Activated T-cell treated with anti-CD3 and anti-CD28 coated beads for 48 hours (primary cell): ENCODE measurements around the gene PET100.

Source experiments
- DNase-seq: peaks from one replicate; pipeline ENCODE4 v3.0.0-alpha.2; 2020; ENCODE audit warnings: low read depth

Gene PET100

DNA sequence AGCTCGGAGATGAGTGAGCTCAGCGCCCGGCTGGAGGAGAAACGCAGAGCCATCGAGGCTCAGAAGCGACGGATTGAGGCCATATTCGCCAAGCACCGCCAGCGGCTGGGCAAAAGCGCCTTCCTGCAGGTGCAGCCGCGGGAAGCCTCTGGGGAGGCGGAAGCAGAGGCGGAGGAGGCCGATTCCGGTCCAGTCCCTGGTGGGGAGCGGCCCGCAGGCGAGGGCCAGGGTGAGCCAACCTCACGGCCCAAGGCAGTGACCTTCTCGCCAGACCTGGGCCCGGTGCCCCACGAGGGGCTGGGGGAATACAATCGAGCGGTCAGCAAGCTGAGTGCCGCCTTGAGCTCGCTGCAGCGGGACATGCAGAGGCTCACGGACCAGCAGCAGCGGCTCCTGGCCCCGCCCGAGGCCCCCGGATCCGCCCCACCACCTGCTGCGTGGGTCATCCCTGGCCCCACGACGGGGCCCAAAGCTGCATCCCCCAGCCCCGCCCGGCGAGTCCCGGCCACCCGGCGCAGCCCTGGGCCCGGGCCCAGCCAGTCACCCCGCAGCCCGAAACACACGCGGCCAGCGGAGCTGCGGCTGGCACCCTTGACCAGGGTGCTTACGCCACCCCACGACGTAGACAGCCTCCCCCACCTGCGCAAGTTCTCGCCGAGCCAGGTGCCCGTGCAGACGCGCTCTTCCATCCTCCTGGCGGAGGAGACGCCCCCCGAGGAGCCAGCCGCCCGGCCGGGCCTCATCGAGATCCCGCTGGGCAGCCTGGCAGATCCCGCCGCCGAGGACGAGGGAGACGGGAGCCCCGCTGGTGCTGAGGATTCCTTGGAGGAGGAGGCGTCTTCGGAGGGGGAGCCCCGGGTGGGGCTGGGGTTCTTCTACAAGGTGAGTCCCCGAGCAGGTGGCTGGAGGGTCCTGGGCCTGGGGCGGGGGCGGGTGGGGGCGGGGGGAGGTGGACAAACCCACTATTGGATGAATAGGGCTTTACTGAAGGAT lies 17.0 kb upstream of the PET100 start:
- no peak for DNase-seq

DNA sequence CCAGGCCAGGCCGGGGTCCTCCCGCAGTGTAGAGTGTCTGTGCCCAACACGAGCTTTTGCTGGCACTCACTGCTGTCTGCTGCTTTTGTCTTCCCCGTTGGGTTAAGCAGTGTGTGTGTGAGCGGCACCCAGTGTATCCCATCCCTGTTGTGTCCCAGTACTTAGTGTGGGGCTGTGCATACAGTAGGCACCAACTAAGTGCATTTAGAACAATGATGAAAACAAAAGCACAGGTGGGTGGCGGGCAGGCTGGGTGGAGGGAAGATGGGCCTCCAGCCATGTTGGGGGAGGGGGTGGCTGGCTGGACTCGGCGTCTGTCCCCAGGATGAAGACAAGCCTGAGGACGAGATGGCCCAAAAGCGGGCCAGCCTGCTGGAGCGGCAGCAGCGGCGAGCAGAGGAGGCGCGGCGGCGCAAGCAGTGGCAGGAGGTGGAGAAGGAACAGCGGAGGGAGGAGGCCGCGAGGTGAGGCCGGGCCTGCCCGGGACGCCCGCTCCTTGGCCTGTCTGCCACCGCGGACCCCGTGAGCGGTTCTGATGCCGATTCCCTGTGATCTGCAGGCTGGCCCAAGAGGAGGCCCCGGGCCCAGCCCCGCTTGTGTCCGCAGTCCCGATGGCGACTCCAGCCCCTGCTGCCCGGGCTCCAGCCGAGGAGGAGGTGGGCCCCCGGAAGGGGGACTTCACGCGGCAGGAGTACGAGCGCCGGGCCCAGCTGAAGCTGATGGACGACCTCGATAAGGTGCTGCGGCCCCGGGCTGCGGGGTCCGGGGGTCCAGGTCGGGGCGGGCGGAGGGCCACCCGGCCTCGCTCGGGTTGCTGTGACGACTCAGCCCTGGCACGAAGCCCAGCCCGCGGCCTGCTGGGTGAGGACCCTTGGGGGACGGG lies 14.5 kb upstream of the PET100 start:
- DNase-seq, result no peak

DNA sequence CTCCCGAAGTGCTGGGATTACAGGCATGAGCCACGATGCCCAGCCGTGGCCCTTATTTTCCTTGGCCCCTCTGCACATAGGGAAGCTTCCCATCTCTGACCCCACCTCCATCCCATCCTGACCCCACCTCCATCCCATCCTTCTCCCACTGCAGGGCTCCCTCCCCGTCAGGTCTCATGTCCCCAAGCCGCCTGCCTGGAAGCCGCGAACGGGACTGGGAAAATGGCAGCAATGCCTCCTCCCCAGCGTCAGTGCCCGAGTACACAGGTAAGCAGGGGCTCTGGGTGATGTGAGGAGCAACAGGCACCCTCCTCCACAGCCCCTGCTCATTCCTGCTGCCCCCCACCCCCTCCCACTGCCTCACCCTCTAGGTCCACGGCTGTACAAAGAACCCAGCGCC lies 12.4 kb upstream of the PET100 start:
- DNase-seq, result no peak

DNA sequence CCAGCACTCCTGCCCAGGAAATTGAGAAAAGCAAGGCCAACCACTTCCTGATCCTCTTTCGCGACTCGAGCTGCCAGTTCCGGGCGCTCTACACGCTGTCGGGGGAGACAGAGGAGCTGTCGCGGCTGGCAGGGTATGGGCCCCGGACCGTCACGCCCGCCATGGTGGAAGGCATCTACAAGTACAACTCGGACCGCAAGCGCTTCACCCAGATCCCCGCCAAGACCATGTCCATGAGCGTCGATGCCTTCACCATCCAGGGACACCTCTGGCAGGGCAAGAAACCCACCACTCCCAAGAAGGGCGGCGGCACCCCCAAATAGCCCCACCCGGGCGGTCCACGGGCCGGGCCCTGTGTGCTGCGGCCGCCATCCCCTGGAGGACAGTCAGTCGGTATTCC lies 11.9 kb upstream of the PET100 start:
- no peak for DNase-seq

DNA sequence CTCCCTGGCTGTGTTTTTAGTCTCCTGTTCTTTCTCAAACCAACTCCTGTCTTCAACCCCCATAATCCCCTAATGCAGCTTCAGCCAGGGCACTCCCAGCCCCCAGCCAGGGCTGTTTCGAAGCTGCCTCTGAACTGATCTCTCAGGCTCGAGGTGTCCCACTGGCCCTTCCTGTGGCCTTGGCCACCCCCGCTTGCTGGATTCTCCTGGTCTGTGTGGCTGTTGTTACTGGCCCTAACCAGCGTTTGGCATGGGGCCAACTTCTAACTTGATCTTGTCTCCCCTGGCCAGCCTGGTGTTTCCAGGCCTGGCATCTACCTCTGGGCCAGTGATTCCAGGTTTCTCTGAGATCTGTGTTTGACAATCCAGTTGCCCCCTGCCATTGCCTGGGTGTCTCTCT lies 11.2 kb upstream of the PET100 start:
- no peak for DNase-seq

DNA sequence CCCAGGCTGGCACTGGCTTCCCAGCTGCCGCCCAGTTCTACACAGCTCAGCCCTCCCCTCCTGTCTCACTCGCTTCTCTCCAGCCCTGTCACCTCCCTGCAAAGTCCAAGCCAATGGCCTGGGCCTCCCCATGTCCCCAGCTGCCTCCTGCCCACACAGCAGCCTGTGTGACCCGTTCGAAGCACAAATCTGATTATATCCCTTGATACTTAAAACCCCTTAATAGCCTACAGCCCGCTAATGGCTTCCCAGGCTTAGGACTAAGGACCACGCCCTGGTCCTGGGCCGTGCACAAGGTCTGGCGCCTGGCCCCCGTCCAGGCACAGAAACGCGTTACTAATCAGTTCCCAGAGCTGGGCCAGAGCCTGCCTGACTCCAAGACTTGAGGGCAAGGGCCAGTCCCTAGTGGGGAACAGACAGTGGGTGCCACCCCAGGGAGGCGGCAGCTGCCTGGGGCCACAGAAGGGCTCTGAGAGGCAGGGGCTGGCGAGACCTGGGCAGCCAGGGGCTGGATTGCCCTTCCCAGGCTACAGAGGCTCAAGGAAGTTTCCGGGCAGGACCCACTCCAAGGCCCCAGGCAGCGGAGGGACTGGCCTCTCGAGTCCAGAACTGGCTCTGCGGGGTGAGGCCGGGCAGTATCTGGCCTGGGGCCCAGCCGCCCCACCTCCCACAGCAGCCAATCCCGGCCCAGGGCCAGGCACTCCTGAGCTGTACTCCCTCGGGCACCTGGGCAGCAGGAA lies 10.7 kb upstream of the PET100 start:
- no peak for DNase-seq

DNA sequence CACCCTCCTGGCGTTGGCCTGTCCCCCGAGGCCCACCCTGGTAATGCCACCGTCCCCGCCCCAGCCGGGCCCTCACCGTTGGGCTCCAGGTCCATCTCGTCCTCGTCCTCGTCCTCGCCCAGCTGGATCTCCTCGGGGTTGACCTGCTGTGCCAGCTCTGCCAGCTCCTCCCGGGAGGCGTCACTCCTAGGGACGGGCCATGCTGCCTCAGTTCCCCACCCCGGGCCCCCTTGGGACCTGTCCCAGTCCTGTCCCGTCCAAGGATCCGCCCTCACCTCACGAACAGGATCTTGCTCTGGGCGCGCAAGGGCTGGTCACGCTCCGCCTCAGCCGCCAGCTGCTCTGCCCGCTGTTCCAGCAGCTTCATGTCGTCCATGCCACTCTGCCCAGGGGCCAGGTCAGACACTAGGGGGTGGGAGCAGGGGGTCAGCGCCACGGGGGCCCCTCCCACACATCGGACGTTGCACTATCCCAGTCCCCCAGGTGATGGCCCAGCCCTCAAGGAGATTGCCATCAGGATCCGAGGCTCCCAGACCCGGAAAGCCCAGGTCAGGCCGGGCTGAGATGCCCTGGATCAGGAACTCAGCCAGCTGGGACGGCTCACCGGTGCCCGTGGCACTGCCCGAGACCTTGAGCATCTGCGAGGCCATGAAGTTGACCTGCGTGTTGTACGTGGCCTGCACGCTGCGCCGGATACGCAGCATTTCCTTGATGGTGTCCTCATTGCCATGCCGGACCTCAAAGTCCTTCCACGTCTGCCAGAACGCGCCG lies 9.7 kb upstream of the PET100 start:
- DNase-seq, result no peak

DNA sequence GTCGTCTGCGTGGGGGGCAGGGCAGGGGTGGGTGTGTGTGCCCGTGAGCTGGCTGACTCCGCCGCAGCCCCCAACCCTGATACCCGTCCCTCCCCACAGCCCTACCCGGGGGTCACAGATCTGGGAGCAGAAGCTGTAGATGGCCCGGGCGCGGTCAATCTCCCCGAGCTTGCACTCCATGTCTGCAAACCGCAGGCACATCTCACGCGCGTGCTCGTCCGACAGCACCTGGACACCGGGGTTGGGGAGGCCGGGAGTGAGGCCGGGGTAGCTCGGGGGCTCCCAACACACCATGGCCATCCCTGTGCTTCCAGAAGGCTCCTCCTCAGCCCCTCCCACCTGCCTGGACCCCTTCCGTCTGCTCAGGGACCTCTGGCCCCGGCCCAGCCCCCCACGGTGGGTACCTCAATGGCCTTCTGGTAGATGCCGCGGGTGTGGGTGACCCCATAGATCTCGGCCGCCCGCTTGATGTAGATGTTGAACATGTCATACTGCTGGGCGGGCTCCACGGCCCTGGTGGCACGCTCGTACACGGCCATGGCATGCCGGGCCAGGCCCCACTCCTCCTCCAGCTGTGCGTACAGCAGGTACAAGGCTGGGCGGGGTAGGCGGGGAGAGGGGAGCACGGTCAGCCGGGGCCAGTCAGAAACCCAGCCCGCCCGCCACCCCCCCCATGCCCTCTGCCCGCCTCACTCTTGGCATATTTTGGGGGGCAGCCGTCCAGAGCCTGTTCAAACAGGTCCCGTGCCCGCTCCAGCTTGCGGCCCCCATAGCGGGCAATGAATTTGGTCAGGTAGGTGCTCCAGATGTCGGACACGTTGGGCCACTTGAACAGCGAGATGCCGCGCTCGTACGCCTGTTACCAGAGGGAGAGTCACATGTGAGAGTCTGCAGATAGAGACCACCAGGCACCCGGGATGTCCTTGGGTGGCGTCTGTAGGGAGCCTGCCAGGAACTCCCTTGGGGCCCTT lies 8.9 kb upstream of the PET100 start:
- DNase-seq, result no peak

DNA sequence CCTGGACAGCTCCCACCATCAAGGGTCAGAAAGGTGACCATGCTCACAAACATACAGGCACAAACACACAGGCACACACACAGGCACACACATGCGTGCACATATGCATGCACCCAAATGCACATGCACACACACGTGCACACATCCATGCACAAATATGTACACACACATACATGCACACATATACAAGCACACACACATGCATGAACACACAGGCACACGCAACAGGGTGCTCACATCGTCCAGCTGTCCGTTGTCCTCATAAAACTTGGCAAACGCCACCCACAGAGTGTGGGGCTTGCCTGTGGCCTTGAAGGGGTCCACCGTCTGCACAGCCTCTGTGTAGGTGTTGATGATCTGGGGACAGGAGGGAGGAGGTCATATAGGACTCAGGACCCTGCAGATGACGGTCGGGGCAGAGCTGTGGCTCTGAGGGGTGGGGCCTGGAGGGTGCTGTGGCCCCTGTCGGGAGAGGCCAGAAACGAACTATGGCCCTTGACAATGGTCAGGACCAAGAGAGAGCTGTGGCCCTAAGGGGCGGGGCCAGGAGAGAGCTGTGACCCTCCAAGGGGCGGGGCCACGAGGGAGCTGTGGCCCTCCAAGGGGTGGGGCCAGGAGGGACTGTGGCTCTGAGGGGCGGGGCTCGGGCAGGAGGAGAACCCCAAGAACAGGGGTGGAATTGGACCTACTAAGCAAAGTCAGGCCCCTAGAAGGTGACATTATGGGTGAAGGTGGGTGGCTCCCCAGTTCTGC lies 6.5 kb upstream of the PET100 start:
- DNase-seq, result peak; percentile 31

DNA sequence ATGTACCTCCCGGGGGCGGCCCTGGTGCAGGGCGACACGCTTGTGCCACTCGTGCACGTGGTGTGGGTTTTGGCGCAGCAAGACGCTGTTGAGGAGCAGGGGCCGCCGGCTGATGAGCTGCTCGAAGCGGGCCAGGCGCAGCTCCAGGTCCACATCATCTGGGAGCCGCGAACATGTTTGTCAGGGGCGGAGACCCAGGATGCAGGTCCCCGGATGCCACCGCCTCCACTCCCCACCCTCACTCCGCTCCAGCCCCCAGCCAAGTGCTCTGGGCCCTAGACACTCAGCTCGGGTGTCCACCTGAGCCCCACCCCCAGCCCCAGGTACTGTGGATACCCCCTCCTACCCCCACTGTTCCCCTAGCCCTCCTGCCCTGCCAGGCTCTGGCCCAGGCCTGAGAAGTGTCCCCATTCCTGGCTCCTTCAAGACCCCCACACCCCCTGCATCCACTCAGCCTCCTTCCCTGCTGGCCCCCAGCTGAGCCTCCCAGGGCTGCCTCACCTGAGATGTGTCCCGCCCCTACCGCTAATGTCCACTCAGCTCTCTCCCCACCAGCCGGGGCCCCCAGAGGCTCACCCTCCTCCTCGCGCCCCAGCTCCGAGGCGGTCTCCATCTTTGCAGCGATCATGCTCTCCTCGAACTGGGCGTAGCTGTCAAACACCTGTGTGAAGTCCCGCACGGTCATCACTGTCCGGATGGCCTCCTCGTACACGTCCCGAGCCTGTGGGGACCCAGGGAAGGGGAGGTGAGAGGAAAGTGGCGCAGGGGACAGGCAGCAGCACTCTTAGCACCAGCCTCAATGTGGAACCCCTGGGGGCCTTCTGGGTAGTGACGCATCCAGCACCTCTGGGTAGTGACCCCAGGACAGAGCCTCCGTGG lies 5.6 kb upstream of the PET100 start:
- no peak for DNase-seq

DNA sequence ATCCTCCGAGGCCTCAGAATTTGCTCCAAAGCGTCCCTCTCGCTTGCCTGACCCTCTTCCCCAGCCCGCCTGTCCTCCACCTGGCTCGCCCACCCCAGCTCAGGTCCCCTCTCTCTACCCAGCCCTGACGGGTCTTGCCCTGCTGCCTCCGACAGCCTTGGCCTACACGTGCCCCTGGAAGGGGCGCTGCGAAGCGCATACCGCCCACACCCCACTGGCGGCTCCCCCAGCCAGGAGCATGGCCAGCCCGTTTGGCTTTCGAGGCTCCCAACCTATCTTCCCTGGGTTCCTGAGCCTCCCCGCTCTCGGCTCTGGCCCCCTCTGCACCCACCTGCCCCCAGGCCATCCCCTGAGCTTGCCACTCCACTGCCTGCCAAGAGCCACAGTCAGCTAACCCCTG lies 4.8 kb upstream of the PET100 start:
- DNase-seq, result no peak

DNA sequence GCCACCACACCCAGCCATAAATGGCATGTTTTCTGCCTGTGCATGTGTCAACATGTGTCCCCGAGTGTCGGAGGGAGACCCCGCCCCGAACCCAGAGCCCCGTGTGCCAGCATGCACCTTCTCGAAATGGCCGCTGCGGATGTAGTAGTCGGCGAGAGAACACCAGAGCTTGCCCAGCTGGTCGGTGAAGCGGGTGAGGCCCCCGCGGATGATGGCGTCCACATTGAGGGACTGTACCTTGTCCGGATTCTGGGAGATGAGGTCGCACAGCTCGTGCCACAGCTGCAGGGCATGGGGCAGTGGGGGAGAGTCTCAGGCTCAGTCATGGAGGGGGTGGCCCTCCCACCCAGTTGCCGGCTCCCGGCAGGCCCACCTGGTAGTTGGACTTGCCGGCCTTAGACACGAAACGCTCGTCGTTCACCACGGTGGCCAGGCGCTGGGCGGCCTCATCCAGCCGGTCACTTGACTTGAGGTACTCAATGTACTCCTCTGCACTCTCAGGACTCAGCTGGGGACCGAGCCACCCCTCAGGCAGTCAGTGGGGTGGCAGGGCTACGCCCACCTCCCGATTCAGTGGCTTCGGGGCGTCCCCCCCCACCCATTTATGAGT lies 3.7 kb upstream of the PET100 start:
- no peak for DNase-seq

DNA sequence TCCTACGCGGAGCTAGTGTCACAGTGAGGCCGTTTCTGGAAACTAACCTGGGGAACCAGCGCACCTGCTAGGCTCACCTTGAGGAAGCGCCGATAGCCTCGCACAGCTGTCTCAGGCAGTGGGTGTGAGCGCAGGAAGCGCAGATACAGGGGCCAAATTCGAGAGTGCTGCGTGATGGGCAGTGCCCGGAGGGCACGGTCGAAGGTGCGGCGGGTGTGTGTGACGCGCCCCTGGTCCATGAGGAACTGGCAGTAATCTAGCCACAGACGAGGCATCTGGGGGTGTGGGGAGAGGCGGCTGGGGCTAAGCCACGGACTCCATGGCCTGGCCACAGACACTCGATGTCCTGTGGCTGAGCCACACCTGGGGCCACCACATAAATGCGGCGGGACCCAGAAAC lies 2.4 kb upstream of the PET100 start:
- no peak for DNase-seq

DNA sequence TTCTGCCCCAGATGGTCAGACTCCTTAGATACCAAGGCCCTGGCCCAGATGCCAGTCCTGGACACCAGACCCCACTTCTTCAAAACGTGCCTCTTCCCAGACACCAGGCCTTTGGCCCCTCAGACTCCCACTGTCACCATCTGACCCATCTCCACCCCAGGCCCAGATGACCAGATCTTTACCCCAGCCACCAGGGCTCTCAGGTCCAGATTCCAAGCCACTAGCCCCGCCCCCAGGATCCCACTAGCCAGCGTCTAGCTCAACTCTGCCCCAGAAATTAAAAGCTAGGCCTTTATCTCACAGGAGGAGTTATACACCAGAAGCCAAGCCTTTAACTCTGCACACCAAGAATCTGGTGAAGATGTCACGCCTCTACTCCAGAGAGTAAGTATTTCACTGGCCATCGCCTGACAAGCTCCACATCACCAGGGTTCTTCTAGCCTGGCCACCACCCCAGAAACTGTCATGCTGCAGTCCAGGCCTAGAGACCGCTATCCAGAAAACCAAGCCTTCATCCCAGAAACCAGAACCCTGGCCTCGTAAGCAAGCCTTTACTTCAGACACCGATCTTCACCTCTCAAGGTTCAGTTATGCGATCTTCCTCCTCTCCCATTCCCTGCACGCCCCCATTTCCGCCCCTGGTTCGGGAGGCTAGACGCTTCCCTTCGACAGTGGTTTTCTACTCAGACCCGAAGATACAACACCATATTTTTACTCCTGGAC lies 843 bp upstream of the PET100 start:
- no peak for DNase-seq

DNA sequence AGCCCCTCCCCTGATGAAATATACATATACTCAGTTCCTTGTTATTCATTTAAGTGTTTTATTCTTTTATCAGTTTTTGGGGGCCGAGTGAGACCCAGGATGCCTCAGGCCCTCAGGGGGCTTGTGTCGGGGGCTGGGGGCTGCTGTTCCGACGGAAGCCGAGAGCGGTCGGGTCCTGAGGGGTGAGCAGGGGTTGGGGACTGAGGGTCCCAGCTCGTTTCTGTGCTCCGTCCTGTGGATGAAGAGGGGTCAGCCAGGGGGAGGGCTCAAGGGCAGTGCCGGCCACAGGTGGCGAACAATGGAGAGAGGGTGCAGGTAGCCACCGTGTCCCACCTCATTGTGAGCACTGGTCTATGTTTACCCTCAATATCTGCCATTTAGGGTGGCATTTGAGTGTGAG lies 2.0 kb downstream of the PET100 start:
- no peak for DNase-seq

DNA sequence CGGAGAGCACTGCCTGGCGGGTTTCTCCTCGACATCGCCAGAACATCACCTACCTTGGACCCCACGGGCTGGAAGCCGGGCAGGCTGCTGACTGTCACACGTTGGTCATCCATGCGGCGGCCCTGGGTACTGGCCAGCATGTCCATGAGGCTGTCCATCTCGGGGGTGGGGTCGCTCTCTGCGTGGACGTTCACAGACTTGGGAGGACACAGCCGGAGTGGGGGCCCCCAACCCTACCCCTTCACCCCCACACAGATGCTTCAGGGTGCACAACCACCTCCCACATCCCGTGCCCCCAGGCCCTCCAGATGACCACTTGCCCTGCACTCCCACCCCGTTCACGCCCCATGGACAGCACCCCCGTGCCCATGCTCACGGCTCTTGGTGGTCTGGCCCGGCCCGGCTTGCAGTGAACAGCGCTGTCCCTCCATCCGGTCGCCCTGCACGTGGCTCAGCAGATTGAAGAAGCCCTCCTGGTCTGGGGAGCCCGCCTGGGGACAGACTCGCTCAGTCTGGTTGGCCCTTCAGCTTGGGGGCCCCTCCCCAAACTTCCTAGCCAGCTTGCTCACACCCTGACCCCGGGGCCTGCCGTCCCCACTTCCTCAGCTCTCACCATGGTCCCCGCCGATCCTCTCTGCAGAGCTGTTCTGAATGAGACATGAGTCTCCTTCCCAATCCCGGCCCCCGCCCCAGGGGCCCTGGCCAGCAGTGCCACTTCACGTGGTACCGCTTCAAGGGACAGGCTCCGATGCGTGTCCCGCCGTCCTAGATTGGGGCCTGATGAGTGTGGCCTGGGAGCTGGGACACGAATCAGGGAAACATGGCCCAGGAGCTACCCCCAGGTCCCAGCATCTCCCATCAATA lies 3.0 kb downstream of the PET100 start:
- no peak for DNase-seq
